ENCODE measurements around the gene CDH4.

DNA sequence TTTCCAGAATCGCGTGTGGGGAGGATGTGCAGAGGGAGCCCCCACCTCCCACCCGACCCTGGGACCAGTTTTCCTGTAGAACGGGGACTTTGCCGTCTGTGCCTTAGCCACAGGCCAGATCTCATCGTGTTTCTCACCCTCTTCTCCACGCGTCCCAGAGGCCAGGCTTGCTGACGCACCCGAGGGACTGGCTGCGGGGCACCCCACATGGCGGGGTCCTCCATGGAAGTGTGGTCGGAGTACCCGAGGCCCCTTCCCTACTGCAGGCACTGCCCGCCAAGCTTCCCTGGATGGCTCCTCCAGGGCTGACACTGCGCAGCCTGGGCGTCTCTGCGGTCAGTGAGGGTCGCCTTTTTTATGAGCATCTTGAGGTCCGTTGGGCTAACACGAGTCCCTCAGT is 346.5 kb downstream of the CDH4 start:
- TF ChIP-seq, protein P1, sequence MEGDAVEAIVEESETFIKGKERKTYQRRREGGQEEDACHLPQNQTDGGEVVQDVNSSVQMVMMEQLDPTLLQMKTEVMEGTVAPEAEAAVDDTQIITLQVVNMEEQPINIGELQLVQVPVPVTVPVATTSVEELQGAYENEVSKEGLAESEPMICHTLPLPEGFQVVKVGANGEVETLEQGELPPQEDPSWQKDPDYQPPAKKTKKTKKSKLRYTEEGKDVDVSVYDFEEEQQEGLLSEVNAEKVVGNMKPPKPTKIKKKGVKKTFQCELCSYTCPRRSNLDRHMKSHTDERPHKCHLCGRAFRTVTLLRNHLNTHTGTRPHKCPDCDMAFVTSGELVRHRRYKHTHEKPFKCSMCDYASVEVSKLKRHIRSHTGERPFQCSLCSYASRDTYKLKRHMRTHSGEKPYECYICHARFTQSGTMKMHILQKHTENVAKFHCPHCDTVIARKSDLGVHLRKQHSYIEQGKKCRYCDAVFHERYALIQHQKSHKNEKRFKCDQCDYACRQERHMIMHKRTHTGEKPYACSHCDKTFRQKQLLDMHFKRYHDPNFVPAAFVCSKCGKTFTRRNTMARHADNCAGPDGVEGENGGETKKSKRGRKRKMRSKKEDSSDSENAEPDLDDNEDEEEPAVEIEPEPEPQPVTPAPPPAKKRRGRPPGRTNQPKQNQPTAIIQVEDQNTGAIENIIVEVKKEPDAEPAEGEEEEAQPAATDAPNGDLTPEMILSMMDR (IDR thresholded peaks at IDR 0.05; ENCODE audit: borderline replicate concordance, extremely low read depth, low read length, poor library complexity, severe bottlenecking), result no peak
- TF ChIP-seq EZH2 (IDR thresholded peaks at IDR 0.05; ENCODE audit: borderline replicate concordance, low read depth, low read length, severe bottlenecking), result no peak
